Measurements from ENCODE around the gene GPR25.

GPR25 gene, protein sequence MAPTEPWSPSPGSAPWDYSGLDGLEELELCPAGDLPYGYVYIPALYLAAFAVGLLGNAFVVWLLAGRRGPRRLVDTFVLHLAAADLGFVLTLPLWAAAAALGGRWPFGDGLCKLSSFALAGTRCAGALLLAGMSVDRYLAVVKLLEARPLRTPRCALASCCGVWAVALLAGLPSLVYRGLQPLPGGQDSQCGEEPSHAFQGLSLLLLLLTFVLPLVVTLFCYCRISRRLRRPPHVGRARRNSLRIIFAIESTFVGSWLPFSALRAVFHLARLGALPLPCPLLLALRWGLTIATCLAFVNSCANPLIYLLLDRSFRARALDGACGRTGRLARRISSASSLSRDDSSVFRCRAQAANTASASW

GRCh38 chr1:200872446-200873115, at the start of gene GPR25:
GPR25 (plus strand) TSS chr1:200872981; CDS start chr1:200873038, 57 bp downstream.
- DNase-seq = no peak

DNA sequence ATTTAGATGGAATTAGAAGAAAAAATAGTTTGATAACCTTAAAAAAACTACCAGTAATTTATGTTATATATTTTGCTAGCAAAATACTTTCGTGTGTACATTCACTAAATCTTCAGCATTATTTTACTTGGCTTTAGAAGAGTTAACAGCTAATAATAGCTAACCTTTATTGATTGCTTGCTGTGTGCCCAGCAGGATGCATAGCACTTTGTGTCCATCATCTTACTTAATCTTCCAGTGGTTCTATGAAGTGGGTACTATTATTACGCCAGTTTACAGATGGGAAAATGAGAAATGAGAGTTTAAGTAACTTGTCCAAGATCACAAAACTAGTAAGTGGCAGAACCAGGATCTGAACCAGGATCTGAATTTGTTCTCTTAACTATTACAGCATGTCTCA, 41.7 kb upstream of the GPR25 start:
- no peak for DNase-seq

GRCh38 chr1:200834383-200834782, 38.4 kb upstream of the GPR25 start:
- no peak for DNase-seq

DNA sequence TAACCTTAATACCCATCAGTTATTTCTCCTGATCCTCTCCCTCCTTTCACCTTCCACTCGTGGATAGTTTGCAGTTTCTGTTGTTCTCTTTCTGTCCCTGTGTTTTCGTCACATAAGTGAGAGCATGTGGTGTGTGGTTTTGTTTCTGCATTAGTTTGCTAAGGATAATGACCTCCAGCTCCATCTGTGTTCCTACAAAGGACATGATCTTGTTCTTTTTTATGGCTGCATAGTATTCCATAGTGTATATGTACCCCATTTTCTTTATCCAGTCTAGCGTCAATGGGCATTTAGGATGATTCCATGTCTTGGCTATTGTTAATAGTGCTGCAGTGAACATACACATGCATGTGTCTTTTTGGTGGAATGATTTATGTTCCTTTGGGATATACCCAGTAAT, 36.6 kb upstream of the GPR25 start:
- DNase-seq = no peak

DNA sequence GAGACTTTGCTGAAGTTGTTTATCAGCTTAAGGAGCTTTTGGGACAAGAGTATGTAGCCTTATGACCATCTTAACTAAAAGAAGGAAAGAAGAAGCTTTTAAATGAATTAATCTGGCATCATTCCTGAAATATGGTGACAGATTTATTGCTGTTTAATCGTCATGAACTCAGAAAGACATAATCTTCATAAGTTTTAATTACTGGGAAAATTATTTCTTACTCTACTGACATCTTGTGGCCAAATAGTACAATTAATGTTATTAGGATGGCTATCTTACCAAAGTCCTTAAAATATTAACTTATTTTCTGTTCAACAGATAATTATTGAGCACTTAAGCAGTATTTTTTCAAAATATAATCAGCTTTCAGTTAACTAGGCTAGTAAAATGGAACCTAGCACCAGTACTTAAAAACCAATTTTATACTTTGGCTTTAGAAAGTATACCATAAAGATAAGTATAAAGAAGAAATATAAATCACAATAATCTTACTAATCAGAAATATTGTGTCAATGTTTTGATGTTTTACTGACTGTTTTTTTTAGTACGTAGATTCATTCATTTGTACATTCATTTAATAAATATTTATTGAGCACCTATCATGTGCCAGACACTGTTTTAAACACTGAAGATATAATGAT, 34.7 kb upstream of the GPR25 start:
- DNase-seq = peak; percentile 26

DNA sequence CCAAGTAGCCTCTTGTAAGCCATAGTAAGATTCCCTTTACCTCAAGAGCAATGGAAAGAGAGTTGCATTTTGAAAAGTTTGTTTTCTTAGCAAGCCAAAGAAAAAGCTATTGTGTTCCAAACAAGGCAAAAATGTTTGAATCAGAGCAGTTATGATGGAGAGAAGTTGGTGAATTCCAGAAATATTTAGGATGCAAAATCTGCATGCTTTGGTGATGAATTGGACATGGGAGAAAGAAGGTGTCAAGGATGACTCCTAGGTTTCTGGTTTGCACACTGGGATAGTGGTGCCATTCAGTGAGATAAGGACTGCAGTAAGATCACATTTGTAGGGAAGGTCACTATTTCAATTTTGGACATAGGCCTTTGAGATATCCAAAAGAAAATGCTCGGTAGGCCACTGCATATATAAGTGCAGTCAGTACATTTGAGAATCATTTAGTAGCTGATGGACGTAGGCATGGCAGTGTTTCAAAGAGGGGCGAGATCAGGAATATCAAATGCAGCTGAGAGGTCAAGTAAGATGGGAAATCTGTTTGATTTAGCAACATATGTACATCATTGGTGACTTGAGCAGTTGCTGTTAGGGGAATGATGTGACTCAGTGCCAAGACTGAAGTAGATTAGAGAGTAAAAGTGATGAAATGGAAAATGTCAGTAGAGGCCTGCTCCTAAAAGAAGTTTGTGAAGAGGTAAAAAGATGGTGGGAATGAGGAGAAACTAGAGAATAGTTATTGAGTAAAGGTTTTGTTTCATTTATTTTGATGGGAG, 33.9 kb upstream of the GPR25 start:
- DNase-seq = no peak

GRCh38 chr1:200845360-200845759, 27.4 kb upstream of the GPR25 start:
- DNase-seq = no peak

- DNase-seq = no peak
These were observed 26.4 kb upstream of the GPR25 start for GRCh38 chr1:200846398-200846797.

DNA sequence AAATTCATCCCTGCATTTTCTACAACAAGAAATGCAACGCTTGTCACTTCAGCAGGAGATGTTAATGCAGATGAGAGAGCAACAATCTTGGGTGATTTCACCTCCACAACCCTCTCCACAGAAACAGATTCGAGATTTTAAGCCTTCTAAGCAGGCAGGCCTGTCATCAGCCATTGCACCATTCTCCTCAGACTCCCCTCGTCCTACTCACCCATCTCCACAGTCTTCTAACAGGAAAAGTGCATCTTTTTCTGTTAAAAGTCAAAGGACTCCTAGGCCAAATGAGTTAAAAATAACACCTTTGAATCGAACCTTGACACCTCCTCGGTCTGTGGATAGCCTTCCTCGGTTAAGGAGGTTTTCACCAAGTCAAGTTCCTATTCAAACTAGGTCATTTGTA, 23.4 kb upstream of the GPR25 start:
- no peak for DNase-seq

- DNase-seq = no peak
These were observed 22.2 kb upstream of the GPR25 start for GRCh38 chr1:200850554-200850953.

- DNase-seq = no peak
These were observed 15.9 kb upstream of the GPR25 start for GRCh38 chr1:200856716-200857357.

DNA sequence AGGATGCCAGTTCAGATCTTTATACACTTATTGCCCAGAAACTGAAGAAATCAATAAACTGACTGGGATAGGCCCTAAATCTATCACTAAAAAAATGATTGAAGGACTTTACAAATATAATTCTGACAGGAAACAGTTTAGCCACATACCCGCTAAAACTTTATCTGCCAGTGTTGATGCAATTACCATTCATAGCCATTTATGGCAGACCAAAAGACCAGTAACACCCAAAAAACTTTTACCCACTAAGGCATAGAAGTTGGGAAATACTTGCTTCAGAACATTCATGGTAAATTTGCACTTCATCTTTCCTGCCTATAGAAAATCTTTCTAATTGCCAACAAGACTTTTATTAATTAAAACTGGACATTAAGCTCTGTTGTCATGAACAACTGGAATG, 15.0 kb upstream of the GPR25 start:
- no peak for DNase-seq

- DNase-seq = peak; percentile 35
These were observed 10.7 kb upstream of the GPR25 start for GRCh38 chr1:200861937-200862647.

- peak; percentile 85 for DNase-seq
These were observed 9.9 kb upstream of the GPR25 start for GRCh38 chr1:200862713-200863415.

GRCh38 chr1:200866116-200866515, 6.7 kb upstream of the GPR25 start:
- DNase-seq = no peak

GRCh38 chr1:200866521-200866920, 6.3 kb upstream of the GPR25 start:
- DNase-seq = no peak

GRCh38 chr1:200867018-200867811, 5.6 kb upstream of the GPR25 start:
- peak; percentile 68 for DNase-seq

DNA sequence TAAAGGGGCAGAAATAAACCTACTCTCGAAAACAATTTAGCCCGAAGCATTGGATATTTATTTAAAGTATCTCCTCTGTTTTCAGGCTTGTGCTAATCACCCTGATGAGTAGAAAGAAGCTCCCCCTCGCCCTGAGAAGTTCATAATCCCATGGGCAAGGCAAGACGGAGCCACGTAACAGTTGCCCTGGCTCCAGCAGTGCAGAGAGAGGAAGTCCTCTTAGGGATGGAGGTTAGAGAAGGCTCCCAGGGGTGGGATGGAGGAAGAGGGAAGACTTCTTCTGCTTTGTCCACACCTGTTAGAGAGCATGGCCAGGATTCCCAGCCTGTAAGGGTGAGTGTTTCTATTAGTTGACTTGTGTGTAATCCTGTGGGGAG, 3.4 kb upstream of the GPR25 start:
- DNase-seq = no peak

GRCh38 chr1:200869753-200870391, 2.9 kb upstream of the GPR25 start:
- DNase-seq = no peak

DNA sequence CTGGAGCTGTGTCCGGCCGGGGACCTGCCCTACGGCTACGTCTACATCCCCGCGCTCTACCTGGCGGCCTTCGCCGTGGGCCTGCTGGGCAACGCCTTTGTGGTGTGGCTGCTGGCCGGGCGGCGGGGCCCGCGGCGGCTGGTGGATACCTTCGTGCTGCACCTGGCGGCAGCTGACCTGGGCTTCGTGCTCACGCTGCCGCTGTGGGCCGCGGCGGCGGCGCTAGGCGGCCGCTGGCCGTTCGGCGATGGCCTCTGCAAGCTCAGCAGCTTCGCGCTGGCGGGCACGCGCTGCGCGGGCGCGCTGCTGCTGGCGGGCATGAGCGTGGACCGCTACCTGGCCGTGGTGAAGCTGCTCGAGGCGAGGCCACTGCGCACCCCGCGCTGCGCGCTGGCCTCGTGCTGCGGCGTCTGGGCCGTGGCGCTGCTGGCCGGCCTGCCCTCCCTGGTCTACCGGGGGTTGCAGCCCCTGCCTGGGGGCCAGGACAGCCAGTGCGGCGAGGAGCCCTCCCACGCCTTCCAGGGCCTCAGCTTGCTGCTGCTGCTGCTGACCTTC, 412 bp downstream of the GPR25 start:
- DNase-seq = no peak

Measured in NCI-H2171 treated with DMSO at 0.1 percent for 48 hours (cell line).